Measurements from ENCODE around the gene PIP4K2A.
A peak's percentile ranks its signal among the peaks of the same experiment; 100 is the strongest.
"Not testable (repeated sequence)": the region's sequence is repeated elsewhere in the genome, so short reads cannot be mapped to it uniquely, and the experiment has no call there.

The PIP4K2A gene

DNA sequence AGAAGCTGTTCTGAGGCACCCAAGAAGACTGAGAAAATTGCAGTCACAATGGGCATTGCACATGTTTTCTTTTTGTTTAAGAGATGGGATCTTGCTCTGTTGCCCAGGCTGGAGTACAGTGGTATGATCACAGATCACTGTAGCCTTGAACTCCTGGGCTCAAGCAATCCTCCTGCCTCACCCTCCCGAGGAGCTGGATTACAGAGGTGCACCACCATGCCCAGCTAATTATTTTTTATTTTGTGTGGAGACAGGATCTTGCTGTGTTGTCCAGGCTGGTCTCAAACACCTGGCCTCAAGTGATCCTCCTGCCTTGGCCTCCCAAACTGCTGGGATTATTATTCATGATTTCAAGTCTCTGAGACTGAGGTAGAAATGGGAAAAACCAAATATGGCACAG lies 168.7 kb downstream of the PIP4K2A start:
- no peak for DNase-seq

DNA sequence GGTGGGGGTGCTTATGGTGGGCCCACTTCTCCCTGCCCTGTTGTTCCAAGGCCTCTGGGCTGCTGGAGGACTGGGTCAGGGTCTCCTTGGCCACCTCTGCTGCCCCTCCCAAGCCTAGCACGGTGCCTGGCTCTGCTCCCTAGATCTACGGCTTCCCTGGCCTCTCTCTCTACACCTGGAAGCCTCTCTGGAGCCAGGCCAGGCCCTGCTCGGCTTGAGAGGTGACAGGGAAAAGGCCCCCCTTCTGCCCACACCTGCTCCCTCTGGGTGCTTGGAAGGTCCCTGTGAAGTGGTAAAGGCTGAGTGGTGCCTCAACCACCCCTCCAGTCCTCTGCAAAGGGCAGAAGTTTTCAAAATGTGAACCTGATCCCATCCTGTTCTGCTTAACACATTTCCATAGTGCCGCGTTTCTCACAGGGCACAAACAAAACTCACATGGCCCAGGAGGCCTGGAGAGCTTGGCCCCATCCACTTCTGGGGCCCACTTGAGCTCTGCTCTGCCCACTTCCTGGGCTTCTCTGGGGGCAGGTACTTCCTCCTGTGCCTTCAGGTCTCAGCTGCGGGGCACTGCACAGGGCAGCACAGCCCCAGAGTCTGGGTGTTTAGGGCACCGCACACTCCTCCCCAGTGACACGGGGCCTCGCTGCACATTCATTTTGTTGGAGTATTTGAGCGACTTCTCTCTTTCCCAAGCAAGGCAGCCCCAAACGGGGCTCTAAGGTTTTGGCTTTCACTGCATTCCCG lies 169.9 kb downstream of the PIP4K2A start:
- no peak for DNase-seq

DNA sequence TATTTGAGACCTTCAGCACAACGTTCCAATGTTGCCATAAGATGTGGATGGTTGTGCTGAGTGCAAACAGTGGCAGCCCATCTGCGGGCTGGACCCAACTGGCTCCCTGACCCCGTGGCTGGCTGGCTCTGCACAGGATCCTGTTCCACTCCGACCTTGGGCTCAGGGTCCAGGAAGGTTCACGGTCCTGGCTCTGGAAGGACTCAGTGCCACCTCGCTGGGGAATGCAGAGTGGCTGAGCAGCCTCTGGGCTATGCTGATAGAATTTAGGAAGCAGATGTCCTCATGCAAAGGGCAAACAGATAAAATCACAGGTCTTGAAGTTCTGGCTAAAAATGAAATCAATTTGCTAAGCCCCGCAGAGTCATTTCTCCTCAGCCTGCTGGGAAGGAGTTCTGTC lies 171.6 kb downstream of the PIP4K2A start:
- no peak for DNase-seq

DNA sequence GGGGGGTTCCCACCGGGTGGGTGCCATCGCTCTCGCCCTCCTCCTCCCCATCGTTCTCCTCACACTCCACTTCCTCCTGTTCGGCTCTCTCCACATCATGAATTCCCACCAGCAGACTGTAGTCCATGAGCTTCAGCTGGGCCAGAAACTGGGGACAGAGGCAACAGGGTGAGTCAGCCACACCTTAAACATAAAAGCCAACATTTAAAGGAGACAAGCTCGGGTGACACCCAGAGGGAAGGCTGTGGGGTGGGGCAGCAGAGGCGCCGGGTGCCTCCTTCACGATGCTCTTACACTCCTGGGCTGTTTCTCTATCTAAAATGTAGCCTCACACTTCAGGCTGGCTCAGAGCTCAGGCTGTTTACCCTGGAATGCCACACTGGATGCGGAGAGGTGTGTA lies 172.5 kb downstream of the PIP4K2A start:
- no peak for DNase-seq

DNA sequence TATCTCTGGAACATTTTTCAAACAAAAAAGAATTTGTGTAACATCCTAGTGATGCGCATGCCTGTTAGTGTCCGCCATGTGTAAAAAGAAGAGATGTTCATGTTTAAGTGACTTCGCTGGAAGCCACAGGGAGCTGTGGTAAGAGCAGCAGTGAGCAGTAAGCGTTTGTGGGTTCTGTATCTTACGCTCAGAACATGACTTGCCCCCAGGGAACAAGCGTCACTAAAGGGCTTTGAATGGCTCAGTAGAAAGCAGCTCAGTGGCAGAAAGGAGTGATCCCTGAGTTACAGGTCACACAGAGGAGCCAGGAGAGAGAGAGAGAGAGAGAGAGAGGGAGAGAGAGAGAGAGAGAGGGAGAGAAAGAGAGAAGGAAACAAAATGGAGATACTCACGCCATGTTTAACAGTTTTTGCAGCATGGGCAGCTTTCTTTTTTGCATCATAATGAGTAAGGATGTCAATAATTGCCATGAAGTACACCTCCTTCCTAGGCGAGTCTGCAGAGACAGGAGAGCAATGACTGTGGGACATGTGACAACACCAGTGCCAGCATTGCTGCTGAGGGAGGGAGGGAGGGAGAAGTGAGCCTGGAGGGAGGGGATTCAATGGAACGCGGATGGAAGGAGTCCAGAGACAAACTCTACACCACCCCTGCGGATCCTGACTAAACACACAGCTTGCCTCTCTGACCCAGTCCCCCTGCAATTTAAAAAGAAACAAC lies 174.6 kb downstream of the PIP4K2A start:
- no peak for DNase-seq

DNA sequence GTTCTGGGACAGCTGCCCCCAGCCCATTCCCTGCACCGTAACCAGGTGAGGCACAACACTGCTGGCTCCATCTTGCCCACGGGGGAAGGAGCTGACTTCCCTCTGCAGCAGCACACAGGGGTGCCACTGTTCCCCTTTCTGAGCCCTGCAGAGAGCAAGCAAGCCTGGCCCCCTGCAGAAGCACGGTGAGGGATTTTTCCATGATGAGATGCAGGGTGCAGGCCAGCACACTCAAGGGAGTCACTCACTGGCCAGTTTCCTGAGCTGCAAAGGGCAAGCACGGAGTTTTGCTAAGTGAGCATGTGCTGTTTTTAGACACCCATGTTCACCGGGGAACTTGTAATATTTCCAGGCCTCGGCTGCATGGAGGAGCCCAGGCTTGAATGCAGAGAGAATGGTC lies 176.6 kb downstream of the PIP4K2A start:
- no peak for DNase-seq

DNA sequence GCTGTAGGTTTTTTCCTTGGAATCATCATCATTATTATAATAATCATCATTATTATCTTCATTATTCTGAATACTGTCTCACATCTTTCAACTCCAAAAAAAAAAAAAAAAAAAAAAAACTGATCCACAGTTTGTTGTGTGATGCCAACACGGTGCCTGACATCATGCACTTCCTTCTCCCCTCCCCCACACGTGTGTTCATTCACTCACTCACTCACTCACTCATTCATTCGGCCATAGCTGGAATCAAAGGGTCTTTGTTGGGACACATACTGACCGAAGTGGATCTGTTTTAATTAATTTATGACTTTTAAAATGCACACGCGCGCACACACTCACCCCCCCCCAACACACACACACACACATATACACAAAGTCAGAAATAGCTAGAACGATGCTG lies 177.8 kb downstream of the PIP4K2A start:
- no peak for DNase-seq

DNA sequence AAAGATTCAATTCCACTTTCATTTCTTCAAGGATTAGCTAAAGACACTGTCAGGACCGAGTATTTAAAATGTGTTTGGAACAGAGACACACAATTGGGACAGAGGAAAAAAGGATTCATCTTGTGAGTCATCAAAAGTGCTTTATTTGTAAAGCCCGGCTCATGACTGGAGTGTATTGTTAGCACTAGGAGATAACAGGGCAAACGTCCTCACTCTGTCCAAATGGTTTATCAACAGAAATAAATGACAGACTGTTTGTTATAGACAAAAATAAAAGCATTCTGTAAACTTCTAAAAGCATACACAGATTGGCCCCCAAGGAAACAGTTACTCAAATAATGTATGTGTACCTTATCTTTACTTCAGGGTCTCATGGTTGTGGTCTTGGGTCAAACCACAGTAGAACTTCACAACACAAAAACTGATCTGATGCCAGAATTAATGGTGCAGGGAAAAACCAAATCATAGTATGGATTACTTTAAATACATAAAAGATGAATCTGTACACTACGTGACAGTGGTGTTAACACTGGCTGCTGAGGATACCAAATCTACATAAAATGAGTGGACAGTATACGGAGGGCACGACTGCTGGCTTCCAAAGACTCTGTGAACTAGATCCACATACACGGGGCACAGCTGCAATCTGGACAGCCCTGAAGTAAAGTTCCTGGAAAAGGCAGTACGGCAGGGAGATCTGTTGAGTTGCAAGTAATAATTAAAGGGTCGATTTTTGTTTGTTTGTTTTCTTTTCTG lies 179.4 kb downstream of the PIP4K2A start:
- no peak for DNase-seq

DNA sequence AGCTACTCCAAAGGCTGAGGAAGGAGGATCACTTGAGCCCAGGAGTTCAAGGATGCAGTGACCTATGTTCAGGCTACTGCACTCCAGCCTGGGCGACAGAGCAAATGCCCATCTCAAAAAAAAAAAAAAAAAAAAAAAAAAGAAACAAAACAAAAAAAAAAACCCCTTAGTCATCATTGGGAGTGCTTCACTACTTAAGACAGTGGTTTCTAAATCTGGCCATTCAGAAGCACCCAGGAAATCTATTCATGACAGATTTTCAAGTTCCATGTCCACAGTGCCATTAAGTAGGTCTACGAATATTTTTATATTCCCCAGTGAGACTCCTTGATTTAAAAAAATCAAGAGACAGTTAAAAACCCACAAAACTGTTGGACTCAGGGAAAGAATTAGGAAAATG lies 182.9 kb downstream of the PIP4K2A start:
- DNase-seq = no peak

DNA sequence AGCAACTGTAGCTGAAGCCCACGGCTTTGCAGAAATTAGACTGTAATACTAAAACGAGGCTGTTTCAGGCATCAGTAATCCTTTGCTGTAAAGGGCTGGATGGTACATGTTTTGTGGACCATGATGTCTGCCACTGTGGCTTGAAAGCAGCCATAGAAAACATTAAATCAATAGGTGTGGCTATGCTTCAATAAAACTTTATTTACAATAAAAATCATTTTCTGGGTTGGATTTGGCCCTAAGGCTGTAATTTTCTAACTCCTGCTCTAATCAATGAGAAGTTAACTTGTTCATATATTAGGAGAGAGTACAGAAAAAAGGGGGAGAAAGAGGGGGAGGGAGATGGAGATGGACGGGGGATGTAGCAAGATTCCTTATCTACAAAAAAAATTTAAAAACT lies 183.4 kb downstream of the PIP4K2A start:
- no peak for DNase-seq

DNA sequence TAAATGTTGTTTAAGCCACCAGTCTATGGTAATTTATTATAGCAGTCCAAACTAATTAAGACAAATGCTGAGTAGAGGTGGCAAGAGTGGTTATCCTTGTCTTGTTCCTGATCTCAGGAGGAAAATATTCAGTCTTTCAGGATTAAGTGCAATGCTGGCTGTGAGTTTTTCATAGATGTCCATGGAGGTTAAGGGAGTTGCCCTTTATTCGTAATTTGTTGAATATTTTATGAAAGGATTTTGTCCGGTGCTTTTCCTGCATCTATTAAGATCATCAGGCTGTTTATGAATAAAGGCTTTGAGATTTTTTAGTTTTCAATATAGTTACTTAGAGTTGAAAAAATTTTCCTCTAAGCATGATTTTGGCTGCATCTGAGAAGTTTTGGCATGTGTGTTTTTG lies 186.9 kb downstream of the PIP4K2A start:
- no peak for DNase-seq

DNA sequence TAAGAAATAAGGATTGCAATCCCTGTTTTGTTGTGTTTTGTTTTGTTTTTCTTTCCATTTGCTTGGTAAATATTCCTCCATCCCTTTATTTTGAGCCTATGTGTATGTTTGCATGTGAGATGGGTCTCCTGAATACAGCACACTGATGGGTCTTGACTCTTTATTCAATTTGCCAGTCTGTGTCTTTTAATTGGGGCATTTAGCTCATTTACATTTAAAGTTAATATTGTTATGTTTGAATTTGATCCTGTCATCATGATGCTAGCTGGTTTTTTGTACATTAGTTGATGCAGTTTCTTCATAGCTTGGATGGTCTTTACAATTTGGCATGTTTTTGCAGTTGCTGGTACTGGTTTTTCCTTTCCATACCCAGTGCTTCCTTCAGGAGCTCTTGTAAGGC lies 190.0 kb downstream of the PIP4K2A start:
- not testable (repeated sequence) for DNase-seq

DNA sequence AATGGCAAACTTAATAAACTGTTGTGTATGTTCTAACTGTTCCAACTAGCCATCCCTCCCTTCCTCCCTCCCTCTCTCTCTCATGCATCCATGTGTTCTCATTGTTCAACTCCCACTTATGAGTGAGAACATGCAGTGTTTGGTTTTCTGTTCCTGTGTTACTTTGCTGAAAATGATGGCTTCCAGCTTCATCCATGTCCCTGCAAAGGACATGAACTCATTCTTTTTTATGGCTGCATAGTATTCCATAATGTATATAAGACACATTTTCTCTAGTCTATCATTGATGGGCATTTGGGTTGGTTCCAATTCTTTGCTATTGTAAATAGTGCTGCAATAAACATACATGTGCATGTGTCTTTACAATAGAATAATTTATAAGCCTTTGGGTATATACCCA lies 193.7 kb downstream of the PIP4K2A start:
- DNase-seq = not testable (repeated sequence)

DNA sequence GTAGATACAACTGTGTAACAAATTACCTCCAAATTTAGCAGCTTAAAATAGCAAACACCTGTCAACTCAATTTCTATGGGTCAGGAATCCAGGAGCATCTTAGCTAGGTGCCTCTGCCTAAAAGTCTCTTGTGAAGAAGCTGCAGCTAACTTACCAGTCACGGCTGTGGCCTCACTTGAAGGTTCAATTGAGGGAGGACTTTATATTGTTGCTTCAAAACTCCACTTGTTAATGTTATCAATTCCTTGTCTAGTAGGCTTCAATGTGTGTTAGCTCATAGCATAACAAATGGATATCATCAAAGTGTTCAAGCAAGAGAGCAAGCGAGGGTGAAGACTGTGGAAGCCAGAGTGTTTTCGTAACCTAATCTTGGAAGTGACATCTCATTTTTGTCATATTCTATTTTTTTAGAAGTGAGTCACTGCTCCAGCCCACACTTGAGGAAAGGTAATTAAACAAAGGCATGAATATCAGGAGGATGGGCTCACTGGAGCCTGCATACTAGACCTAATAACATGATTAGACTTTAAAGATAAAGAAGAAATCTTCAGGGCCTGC lies 196.1 kb downstream of the PIP4K2A start:
- DNase-seq = no peak

DNA sequence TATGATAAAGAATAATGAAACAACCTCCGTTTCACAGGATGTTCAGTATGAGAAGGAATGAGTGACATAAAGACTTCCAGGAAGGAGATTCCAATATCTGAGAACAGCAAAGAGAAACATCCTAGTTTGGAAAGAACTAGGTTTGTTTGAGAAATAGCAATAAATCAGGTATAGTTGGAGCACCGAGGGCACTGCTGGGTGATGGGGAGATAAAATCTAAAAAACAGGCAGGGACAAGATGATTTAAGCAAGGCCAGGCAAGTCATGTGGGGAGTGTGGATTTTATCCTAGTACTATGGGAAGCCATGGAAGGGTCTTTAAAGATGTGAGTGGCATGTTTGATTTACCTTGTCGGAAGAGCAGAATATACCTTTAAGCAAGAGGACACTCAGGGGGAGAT lies 199.4 kb downstream of the PIP4K2A start:
- DNase-seq = no peak

DNA sequence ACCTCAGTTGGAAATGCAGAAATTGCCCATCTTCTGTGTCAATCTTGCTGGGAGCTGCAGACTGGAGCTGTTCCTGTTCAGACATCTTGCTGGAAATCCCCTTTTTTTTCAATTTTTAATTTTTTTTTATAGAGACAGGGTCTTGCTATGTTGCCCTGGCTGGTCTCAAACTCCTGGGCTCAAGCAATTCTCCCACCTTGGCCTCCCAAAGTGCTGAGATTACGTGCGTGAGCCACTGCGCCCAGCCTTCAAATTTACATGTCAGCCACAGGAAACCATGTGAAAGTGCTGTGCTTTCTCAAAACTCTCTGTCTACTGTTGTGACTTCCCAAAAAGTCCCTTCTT lies 200.0 kb downstream of the PIP4K2A start:
- DNase-seq = not testable (repeated sequence)

DNA sequence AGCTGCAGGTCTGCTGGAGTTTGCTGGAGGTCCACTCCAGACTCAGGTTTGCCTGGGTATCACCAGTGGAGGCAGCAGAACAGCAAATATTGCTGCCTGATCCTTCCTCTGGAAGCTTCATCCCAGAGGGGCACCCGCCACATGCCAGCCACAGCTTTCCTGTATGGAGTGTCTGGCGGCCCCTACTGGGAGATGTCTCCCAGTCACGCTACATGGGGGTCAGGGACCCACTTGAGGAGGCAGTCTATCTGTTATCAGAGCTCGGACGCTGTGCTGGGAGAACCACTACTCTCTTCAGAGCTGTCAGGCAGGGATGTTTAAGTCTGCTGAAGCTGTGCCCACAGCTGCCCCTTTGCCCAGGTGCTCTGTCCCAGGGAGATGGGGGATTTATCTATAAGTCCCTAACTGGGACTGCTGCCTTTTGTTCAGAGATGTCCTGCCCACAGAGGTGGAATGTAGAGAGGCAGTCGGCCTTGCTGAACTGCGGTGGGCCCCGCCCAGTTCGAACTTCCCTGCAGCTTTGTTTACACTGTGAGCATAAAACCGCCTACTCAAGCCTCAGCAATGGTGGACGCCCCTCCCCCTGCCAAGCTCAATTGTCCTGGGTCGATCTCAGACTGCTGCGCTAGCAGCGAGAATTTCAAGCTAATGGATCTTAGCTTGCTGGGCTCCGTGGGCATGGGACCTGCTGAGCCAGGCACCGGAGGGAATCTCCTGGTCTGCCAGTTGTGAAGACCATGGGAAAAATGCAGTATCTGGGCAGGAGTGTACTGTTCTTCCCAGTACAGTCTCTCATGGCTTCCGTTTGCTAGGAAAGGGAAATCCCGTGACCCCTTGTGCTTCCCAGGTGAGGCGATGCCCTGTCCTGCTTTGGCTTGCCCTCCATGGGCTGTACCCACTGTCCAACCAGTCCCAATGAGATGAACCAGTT lies 200.6 kb downstream of the PIP4K2A start:
- DNase-seq = not testable (repeated sequence)

DNA sequence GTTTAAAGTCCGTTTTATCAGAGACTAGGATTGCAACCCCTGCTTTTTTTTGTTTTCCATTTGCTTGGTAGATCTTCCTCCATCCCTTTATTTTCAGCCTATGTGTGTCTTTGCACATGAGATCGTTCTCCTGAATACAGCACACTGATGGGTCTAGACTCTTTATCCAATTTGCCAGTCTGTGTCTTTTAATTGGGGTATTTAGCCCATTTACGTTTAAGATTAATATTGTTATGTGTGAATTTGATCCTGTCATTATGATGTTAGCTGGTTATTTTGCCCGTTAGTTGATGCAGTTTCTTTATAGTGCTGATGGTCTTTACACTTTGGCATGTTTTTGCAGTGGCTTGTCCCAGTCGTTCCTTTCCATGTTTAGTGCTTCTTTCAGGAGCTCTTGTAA lies 202.4 kb downstream of the PIP4K2A start:
- DNase-seq = not testable (repeated sequence)

DNA sequence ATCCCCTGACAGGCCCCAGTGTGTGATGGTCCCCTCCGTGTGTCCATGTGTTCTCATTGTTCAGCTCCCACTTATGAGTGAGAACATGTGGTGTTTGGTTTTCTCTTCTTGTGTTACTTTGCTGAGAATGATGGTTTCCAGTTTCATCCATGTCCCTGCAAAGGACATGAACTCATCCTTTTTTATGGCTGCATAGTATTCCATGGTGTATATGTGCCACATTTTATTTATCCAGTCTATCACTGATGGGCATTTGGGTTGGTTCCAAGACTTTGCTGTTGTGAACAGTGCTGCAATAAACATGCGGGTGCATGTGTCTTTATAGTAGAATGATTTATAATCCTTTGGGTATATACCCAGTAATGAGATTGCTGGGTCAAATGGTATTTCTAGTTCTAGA lies 206.2 kb downstream of the PIP4K2A start:
- not testable (repeated sequence) for DNase-seq

DNA sequence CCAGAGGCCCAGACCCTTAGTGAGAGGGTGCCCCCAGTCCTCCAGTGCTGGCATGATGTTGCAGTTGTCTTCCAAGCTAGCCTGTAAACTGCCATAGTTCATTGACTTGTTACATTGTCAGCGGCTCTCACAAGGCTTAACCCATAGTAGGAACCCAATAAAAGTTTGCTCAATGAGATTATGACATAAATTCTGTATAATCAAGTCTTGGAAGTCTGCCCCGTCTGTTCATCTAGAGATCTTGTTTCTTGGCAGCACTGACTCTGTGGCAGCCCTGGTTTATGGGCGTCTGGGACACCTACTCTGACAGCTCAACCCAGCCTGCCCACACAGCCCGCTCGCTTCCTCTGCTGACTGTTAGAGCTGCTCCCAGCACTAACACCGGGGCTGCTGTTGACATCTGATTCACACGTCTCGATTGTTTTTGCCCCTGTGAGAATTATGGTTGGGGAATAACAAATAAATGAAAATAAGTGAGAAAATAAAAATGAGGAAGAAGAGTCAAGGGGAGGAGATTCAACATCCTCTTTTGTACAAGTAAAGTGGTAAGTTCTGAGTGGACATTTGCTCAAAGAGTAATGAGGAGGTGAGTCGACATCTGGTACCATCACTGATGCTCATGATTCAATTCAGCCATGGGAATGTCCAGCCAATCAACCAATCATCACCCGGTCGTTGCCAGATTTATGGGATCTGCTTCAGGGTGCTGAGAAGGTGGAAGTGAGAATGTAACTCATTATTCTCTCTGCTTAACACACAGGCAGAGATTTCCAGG lies 208.3 kb downstream of the PIP4K2A start:
- DNase-seq = peak; percentile 47

DNA sequence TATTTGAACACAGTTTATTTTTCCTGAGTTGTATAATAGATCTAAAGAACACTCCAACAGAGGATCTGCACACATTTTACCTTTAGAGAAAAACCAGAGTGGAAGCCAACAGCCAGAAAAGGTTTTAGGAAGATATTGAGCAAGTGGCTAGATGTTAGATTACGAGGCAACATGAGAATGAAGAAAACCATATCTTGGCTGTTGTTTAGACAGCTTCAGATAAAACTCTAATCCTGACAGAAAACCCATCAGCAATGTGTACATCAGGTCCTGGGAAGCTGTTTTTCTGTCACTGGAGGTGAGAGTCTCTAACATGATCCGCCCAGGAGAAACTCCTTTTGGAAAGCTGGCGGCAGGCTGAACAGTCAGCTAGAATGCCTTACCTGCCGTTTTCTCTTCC lies 209.6 kb downstream of the PIP4K2A start:
- DNase-seq = no peak

All from activated CD4-positive, alpha-beta T cell treated with anti-CD3 and anti-CD28 coated beads, Interleukin-2, Interleukin-6, amounts not matched to agents 100 ng/mL and 50 ng/mL, durations not matched to agents 16 hours and 8 hours (primary cell).